ENCODE results near the gene STK10.

The STK10 gene

DNA sequence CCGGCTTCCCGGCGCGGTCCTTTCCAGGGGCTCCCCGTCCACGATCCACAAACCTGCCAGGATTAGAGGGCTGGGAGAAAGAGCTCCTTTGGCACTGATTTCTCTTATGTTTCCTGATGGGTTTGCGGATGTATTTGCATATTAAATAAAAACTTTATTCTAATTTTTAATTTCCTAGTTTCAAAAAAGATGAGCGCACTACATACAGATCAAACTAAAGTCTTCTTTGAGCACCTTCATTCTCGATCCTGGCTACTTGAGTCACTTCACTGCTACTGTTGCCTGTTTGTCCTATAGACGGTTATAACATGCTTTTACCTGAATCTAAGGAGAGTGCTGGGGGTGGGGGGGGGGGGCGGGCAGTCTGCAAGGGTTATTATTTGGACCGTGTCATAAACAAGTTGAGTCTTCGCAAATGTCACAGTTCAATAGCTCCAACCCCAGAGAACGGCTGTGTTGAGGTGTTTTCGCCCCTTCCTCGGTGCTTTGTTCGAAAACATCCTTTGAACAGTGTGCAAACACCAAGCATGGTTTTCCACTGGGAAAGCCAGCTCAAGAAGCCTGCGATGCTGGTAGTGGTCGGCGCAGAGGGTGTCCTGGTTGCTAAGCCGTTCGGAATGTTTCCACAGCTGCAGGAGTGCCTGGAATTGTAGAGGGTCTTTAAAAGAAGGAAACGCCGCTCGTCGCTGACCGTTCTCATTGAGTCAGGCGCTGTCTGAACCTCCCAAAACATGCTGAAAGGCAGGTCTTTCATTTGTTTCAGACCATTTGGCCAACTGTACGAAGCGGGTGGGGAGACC, 1.1 kb upstream of the STK10 start:
- DNase-seq, result no peak

DNA sequence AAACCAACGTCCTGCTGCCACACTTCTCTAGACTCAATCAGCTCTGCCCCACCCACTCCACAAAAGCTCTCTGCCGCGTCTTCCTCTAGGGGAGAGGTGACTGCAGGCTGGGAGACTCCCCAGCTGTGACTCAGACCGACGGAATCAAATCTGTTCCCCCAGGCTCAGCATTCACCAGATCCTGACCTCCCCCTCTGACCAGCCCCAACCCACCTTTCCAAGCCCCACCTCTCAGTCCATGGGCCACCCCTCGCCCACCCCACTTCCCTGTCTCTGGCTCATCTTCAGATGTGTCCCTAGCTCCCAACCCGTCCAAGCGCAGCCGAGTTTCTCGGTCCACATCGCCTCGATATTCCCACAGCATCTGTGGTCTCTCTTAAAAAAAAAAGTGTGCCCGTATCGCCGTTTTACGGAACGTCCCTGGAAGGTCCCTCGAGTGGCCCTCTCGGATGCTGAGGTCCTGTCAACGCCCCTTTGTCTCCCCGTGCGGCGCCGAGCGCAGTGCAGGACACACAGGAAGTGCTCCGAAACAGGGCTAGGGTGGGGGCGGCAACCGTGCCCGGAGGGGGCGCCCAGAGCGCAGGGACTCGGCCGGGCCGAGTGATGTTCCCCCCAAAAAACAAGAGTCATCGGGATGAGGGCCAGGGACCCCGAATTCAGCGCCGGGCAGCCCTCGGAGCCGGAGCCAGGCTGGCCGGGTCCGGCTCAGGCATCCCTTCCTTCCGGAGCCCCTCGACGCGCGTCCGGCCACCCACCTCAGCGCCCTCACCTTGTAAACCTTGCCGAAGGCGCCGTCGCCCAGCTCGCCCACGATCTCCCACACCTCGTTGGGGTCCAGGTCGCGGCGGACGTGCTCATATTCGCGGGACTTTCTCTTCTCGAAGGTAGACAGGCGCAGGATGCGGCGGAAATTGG, 649 bp downstream of the STK10 start:
- DNase-seq, result no peak

- no peak for DNase-seq
Measured at GRCh38 chr5:172186114-172186695, 1.8 kb downstream of the STK10 start.

DNA sequence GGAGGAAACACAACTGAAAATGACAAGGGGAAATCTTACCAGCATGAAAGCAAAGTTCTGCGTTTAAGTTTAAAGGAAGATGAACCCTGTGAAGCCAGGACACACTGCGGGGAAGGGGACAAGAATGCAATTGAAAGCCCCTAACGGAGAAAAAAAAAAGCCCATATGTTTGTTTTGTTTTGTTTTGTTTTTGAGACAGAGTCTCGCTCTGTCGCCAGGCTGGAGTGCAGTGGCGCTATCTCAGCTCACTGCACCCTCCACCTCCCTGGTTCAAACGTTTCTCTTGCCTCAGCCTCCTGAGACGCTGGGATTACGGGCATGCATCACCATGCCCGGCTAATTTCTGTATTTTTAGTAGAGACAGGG, 2.9 kb downstream of the STK10 start:
- DNase-seq, result no peak

- no peak for DNase-seq
Measured at GRCh38 chr5:172183881-172184280, 4.1 kb downstream of the STK10 start.

DNA sequence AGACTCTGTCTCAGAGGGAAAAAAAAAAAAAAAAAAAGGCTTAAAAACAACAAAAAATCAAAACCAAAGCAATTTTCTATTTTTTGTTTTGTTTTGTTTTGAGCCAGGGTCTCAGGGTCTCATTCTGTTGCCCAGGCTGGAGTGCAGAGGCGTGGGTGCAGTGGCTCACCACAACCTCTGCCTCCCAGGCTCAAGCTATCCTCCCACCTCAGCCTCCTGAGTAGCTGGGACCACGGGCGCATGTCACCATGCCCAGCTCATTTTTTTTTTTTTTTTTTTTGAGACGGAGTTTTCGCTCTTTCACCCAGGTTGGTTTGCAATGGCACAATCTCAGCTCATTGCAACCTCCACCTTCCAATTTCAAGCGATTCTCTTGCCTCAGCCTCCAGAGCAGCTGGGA, 5.7 kb downstream of the STK10 start:
- DNase-seq, result no peak

- no peak for DNase-seq
Measured at GRCh38 chr5:172180936-172181335, 7.1 kb downstream of the STK10 start.

- no peak for DNase-seq
Measured at GRCh38 chr5:172178991-172179989, 8.7 kb downstream of the STK10 start.

GRCh38 chr5:172178301-172178987, 9.6 kb downstream of the STK10 start:
- DNase-seq, result peak; percentile 42

GRCh38 chr5:172177176-172177575, 10.8 kb downstream of the STK10 start:
- DNase-seq, result no peak

DNA sequence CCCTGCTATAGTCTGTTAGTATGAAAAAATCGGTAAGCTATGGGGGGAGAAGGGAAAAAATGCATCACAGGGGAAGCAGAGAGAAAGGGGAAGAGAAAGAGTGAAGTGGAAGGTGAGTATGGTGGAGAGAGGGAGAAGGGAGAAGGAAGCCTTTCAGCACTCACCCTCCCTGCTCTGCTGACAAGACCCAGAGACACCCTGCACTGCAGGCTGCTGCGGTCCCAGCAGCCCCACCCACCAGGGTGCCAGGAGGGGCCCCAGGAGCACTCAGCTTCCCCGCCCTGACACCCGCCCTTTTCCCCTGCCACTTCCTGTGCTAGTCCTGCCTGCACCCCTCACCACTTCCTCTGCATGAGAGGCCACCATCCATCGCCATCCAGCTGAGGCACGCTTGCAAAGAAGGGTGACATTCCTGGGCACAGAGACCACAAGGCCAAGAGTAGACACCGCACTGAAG, 12.7 kb downstream of the STK10 start:
- DNase-seq, result no peak

DNA sequence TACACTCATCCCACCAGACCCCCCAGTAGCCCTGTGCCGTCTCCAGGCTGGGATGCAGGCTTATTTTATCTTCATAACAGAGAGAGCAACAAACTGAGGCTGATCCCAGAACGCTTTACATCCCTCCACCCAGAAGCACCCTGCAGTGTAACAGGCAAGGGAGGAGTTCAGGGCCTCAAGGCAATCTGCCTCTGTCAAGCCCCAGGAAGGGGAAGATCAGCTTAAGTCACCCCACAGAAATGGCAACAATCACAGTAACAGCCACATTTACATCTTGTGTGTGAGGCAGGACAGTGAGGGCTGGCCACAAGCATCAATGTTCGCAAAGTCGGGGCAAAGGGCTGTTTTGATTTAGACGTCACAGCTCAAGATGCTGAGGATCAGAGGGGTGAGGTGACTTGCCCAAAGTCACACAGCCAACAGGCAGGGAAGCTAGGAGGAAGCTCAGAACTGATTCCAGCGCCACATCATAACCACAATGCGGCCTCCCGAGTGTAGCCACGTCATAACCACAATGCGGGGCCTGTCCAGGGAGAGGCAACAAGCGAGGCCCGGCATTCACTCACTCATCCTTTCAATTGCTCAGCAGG, 14.4 kb downstream of the STK10 start:
- no peak for DNase-seq

- no peak for DNase-seq
Measured at GRCh38 chr5:172172912-172173563, 15.0 kb downstream of the STK10 start.

DNA sequence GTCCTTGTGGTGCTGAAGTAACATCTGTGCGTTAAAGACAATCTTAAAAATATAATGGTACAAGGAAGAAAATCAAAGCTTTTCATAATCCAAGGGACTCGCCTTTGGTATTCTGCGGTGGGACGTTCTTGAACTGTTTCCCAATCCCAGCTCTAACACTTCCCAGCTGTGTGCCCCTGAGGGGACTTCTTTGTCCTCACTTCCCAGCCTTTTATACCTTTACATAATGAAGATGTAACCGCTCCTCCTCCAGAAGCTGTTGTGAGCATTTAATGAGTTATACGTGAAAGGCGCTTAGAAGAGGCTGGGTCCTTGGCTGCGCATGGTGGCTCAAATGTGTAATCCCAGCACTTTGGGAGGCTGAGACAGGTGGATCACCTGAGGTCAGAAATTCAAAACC, 16.9 kb downstream of the STK10 start:
- DNase-seq, result no peak

- no peak for DNase-seq
Measured at GRCh38 chr5:172170251-172170701, 17.7 kb downstream of the STK10 start.

- no peak for DNase-seq
Measured at GRCh38 chr5:172169216-172169615, 18.8 kb downstream of the STK10 start.

- no peak for DNase-seq
Measured at GRCh38 chr5:172168311-172168710, 19.7 kb downstream of the STK10 start.

- no peak for DNase-seq
Measured at GRCh38 chr5:172167895-172168294, 20.1 kb downstream of the STK10 start.

DNA sequence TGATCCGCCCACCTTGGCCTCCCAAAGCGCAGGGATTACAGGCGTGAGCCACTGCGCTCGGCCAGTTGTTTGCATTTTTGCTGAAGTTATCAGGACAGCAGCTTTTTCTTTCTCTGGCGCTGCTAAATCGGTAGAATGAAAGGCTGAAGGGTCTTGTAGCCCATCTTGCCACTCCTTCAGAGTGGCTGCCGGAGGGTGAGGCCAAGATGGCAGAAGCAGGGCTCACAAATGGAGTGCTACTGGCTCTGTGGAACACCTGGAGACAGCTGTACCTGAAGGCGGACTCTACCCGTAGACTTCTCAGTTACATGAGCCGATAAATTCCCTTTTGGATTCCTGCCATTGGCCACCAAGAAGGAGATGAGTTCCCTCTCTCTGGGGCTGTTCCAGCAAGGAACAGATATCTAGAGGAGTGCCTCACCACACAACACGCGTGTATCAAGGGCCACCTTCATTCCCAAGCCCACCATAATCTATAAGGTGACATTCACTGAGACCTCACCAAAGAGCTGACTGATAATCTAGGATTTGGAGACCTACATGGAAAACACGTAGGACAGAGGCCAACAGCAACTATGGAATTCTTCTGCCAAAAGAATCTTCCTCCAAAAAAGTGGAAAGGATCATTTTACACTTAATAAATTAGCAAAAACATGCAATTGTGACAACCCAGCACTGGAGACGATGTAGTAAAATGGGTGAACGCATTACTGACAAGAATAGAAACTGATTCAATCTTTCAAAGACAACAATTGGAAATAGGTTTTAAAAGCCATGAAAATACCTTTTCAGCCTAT, 21.8 kb downstream of the STK10 start:
- no peak for DNase-seq

DNA sequence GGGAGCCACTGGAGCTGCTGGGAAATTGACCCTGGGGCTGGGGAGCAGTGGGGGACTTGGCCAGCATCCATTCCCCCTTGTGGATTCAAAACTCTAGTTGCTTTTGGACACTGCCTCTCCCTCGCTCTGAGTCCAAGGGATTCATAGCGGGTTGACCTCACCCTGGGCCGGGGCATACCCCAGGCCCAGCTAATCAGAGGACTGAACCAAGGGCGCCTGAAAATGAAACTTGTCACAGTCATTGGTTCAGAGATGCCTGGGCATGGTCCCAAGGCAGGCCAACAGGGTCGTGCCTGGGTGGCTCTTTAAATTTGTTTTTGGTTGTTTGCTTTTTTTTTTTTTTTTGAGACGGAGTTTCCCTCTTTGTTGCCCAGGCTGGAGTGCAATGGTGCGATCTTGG, 22.6 kb downstream of the STK10 start:
- no peak for DNase-seq
